NCI-H446 (cell line): ENCODE measurements around the gene RASGRP2.

Experiments used
- DNase-seq, 2 experiments: peaks; one replicate each; lab custom pipeline; 2025; lab: John Stamatoyannopoulos, UW

RASGRP2 gene

DNA sequence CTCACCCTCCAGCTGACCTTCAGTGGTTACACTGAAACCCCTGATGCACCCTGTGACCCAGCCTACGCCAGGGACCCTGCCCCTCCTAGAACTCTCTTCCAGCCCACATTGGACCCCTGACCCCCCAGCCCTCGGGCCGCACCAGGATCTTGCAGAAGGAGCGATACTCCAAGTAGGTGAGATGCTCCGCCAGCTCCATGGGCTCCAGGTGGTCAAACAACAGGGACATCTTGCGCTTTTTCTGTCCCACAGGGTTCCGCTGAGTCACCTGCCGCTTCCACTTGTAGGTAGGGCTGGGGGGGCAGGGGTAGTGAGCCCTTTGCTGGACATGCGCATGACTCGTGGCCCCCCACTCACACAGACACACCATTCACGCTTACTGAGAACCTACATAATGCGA lies 4.1 kb downstream of the RASGRP2 start:
- DNase-seq, result no peak

GRCh38 chr11:64736654-64737053 lies 7.3 kb downstream of the RASGRP2 start:
- DNase-seq, result no peak

DNA sequence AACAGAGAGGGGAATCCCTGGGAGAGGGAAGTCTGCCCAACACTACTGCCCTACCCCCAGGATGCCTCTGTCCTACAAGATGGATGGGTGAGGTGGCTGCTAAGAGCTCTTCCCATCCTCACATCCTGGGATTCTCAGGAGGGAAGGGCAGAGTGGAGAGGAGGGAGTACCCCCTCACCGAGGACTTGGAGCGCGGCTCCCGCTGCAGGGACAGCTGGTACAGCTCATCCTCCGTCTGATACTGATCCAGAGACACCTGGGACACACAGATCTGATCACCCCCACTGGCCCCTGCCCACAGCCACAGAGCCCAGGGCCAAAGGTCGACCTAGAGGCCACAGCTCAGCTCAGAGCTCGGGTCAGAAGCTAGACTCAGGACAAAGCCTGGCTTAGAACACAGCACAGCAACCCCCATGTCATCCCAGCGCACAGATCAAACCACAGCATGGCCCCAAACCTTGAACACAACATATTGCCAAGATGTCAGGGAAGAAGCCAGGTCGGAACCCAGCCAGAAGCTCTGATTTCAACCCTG lies 8.2 kb downstream of the RASGRP2 start:
- DNase-seq, result no peak

GRCh38 chr11:64734811-64735724 lies 8.9 kb downstream of the RASGRP2 start:
- no peak for DNase-seq

DNA sequence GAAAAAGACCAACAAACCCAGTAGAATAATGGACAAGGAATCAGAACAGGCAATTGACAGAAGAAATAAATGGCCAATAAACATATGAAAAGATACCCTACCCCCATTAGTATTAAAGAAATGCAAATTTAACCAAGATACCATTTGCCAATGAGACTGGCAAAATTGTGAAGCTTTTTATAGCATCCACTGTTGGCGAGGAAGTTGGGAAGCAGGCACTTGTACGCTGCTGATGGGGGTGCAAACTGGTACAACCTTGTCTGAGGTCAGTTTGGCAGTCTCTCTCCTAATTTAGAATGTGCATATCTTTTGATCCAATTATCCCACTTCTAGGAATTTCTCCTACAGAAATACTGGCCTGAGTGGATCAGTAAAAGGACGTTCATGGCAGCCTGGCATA lies 12.3 kb downstream of the RASGRP2 start:
- DNase-seq, result no peak

- no peak for DNase-seq
These were observed 14.0 kb downstream of the RASGRP2 start for GRCh38 chr11:64729851-64730382.

DNA sequence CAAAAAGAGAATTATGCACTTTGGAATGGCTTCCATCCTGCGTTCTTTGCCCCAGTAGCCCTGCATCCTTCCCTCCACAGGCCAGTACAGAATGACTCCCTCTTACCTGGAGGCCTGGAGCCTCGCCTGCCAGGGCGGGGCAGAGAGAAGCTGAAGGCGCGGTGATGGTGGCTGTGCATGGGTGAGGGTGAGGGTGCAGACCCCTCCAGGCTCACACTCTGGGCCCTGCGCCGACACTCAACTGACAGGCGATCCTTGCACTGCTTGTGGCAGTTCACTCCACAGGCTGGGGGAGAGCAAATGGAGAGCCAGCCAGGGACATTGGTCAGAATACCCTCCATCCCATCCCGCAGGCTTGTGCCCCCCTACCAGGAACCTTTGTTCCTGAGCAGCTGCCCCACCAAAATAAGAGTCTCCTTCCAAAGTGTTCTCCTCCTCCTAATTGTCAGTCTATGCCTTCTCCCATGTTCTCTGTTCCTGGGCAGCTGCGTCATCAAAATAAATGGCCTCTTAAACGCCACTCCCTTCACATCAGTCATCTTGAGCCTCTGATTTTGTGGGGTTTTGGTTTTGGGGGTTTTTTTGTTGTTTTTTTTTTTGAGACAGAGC lies 15.1 kb downstream of the RASGRP2 start:
- no peak for DNase-seq

DNA sequence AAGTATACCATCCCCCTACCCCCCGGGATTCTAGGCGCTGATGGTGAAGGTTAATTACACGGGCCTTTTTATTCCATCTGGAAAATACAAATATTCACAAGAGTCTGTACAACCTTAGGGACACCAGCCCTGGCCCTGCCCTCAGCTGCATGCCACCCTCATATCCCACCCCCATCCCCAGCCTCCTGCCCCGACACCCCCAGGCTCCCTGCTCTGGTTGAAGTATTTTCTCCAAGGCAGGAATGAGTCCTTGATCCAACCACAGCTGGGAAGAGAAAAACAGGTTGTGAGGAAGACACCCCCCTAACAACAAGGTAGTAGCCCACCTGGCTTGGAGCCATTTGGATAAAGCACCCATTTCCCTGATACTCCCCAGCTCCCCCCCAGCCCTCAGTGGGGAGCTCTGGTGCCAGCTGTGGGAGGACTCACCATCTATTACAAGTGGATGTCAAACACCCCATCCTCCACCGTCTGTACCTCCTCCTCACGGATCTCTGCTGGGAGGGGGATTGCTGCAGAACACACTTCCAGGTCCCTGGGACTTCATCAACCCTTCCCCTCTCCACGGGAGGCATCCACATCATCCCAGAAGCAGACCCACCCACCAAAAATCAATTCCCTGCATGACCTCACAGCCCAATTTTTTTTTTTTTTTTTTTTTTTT lies 16.9 kb downstream of the RASGRP2 start:
- DNase-seq, result no peak

DNA sequence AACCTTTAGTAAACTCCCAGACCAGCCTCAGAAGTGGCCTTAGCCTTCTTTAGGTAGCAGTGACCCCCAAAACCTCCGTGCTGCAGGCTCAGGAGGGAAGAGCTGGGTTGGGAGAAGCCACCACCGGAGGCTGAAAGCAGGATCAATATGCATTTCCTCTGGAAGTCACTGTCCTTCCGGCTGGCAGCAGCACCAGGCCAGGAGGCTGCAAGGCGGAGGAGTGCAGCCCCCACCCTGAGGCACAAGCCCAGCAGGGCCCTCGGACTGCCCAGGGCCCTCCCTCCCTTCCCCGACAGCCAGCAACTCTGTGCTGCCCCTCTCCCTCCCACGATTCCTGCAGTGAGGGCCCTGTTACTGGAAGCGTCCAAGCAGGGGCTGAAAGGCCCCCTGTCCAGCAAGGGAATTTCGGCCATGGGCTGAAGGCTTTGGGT lies 17.7 kb downstream of the RASGRP2 start:
- DNase-seq, result no peak

DNA sequence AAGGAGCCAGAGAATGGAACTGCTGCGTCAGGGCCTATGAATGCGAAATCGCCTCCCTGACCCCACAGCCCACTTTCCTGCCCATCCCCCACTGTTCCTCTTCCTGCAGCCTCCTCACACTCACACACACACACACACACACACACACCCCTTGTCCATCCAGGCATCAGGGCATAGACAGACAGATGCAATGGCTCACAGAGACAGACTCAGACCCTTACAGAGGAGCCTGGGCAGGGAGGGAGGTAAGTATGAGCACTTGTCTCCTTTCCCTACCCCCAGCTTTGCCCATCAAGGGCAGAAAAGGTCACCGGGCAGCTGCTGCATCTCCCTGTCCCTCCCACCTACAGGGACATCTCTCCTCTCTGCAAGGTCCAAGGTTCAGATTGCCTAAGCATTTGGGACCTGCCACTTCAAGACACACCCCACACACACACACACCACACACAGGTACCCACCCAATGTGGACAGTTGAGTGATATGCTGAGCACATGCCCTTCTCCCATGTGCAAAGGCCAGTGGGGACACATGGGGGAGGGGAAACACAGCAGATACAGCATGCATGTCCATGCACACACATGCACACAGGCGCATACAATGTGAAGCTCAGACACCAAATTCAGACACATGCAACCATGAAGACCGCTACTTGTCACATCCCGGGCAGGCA lies 18.9 kb downstream of the RASGRP2 start:
- no peak for DNase-seq

DNA sequence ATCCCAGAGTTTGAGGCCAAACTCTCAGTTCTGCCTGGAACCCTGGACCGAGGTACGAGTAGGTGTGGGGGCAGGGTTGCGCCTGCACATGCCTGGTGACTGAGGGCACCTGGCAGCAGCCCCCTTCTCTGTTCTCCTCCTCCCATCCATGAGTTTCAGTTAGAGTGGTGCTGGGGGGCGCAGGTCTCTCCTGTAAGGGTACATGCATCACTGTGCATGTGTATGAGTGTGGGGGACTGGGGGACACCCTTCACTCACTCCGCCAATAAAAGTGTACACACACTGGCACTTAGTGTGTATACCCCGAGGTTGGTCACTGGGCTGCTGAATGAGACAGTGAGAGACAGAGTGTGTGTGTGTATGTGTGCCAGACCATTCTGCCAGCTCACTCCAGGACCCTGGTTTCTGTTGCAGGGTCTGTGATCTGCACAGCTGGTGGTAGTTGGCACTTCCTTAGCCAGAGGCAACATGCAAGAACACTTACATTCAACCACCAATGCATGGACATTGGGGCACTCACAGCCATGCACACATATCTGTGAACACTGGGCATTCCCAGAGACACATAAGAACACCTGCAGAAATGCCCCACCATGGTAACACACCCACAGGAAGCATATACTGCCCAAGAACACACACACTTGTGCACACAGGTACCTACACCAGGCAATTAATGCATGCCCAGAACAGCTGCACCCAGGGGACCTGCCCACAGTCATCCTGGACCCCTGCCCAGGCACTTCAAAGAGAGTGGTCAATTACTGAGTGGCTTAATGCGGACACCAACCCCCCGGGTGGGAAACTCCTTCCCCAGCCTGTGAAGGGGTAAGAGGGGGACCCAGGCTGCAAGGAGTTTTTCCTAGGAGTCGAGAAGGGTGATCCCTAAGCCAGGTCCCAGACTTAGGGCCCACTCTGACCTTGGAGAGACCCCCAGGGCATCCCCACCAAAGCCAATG lies 19.8 kb downstream of the RASGRP2 start:
- no peak for DNase-seq

GRCh38 chr11:64723117-64723906 lies 20.6 kb downstream of the RASGRP2 start, which contains the start of gene NRXN2:
TSS of gene NRXN2 (minus strand) at chr11:64723197. CDS start at chr11:64713699, 9,498 bp downstream.
- peak; percentile 55 to 88 for DNase-seq

DNA sequence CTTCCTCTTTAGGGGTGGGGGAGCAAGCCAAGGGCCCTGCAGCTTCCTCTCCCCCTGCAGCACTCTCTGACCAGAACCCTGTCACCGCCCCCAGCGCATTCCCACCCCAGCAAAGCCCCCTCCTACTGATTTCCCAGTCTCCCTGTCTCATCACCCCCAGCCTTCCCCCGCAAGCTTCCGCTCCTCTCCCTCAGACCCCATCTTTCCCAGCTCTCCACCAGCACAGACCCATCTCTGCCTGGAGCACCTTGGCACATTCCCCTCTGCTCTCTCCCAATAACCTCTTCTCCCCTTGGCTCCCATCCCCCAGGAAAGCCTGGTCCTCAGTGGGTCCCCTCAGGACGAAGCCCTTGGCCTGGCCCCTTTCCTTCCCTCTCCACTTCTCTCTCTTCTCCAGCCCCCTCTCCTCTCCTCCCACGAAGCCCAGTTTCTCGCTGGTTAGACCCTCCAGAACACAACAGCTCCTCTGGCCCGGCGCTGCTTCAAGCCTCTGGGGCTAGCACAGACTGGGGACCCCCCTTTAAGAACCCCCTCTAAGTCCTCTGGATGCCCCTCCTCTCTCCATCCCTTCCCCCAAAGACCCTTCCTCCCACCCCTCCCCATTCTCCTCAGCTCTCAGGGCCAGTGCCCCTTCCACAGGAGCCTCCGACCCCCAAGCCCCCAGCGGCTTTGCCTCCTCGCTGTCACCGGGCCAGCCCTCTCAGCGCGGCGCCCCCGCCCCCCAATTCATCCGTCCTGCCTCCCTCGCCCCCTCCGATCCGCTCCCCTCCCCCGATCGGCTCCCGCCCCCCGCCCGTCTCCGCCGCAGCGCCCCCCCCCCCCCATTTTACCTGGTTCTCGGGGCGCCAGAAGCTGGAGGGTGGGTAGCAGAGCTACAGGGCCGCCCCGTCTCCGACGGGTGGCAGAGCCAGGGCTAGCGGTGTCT lies 21.5 kb downstream of the RASGRP2 start:
- no peak for DNase-seq

- no peak for DNase-seq
These were observed 22.6 kb downstream of the RASGRP2 start for GRCh38 chr11:64721359-64721699.

- no peak for DNase-seq
These were observed 23.1 kb downstream of the RASGRP2 start for GRCh38 chr11:64720640-64721358.

GRCh38 chr11:64720167-64720566 lies 23.8 kb downstream of the RASGRP2 start:
- no peak for DNase-seq

DNA sequence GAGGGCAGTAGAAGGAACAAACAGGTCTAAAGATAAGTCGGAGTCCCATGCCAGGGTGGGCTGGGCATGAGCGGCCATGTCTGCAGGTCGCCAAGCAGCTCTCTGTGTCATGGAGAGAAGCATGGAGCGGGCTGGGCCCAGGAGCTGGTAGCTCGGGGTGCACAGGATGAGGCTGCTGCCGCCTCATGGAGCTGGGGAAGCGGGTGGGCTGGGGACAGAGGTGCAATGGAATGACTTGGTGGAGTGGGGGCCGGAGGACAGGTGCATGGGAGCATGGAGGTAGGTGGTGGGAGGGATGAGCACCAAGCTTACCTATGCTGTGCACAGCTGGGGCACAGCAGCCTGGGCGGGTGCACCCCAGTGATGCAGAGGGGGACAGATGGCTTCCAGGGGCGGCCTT lies 24.5 kb downstream of the RASGRP2 start:
- DNase-seq, result no peak

DNA sequence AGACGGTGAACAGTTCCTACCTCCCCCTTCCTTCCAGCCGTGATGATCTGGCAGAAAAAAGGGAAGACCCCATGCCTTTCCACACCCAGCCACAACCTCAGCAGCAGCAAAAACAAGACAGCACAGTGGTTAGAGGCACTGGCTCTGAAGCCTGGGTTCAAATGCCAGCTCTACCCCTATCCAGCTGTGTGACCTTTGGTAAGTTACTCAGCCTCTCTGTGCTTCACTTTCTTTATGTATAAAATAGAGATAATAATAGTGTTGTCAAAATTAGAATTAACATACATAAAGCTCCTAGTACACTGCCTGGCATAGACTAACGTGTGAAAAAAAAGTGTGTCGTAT lies 25.2 kb downstream of the RASGRP2 start:
- no peak for DNase-seq
